DOHH2 (cell line): ENCODE data around the gene GALR2.

ENCODE experiments used
- EZH2phosphoT487 ChIP-seq: fragments of 200-600 bp; sonication (generic); IDR thresholded peaks from 2 replicates; pipeline ENCODE4 v1.6.1; 2017; ENCODE audit warnings: borderline replicate concordance, mild to moderate bottlenecking, antibody characterized with exemption, low read length, moderate library complexity, mixed read lengths
- TF ChIP-seq, protein P1 (sequence below): fragments of 200-600 bp; sonication (generic); IDR thresholded peaks from one replicate; pipeline ENCODE4 v1.5.1; 2014; ENCODE audit warnings: antibody characterized with exemption, mild to moderate bottlenecking, low read depth, low read length; ENCODE audit not compliant: poor library complexity, severe bottlenecking

- TF ChIP-seq, protein P1, sequence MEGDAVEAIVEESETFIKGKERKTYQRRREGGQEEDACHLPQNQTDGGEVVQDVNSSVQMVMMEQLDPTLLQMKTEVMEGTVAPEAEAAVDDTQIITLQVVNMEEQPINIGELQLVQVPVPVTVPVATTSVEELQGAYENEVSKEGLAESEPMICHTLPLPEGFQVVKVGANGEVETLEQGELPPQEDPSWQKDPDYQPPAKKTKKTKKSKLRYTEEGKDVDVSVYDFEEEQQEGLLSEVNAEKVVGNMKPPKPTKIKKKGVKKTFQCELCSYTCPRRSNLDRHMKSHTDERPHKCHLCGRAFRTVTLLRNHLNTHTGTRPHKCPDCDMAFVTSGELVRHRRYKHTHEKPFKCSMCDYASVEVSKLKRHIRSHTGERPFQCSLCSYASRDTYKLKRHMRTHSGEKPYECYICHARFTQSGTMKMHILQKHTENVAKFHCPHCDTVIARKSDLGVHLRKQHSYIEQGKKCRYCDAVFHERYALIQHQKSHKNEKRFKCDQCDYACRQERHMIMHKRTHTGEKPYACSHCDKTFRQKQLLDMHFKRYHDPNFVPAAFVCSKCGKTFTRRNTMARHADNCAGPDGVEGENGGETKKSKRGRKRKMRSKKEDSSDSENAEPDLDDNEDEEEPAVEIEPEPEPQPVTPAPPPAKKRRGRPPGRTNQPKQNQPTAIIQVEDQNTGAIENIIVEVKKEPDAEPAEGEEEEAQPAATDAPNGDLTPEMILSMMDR = no peak
- no peak for TF ChIP-seq EZH2phosphoT487
Measured at GRCh38 chr17:76051561-76051960, 23.0 kb upstream of the GALR2 start.
